HG03442 (cell line): ENCODE results near the gene ETHE1.
A peak's percentile ranks its signal among the peaks of the same experiment; 100 is the strongest.
"Not testable (repeated sequence)": the region's sequence is repeated elsewhere in the genome, so short reads cannot be mapped to it uniquely, and the experiment has no call there.

Experiments
- ATAC-seq: cut with Tn5 transposase; IDR thresholded peaks from one replicate; pipeline ENCODE4 v1.9.1; 2021; ENCODE audit warnings: mild to moderate bottlenecking, moderate library complexity; ENCODE audit not compliant: unreplicated experiment

The ETHE1 gene

DNA sequence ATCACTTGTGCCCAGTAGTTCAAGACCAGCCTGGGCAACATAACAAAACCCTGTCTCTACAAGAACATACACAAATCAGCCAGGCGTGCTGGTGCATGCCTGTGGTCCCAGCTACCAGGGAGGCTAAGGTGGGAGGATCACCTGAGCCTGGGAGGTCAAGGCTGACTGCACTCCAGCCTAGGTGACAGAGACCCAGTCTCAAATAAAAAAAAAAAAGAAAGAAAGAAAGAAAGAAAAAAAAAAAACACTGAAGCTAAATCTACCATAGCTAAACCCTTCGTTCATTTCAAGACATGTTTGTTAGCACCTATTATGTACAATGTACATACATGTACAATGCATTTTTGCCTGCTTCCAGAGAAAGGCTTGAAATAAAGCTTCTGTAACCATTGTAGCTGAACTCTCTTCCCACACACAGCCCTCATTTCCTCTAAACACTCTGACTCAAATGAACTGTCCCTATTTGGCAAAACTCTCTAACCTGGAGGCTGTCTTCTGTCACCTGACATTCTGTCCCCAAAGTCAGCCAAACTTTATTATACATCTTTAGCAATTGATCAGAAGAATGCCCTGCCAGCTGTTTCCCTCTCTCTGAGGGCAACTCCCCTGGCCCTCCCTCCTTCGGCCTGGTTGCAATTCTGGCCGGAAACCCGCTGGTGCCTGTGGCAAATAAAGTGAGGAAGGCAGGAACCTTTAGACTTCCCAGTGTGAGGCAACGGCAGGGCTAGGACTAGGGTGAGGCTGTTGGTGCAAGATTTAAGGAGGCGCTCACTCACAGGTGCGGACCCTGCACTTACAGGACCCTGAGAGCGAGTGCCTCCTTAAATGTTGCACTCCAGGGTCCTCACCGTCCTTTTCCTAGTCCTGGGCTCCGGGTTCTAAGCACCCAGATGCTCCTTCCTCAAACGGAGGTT is 1.8 kb downstream of the ETHE1 start:
- ATAC-seq, result no peak

DNA sequence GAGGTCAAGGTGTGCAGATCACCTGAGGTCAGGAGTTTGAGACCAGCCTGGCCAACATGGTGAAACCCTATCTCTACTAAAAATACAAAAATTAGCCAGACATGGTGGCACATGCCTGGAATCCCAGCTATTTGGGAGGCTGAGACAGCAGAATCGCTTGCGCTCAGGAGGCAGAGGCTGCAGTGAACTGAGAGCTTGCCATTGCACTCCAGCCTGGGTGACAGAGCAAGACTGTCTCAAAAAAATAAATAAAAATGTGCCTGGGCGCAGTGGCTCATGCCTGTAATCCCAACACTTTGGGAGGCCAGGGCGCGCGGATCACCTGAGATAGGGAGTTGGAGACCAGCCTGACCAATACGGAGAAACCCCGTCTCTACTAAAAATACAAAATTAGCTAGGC is 3.3 kb downstream of the ETHE1 start:
- ATAC-seq, result not testable (repeated sequence)

DNA sequence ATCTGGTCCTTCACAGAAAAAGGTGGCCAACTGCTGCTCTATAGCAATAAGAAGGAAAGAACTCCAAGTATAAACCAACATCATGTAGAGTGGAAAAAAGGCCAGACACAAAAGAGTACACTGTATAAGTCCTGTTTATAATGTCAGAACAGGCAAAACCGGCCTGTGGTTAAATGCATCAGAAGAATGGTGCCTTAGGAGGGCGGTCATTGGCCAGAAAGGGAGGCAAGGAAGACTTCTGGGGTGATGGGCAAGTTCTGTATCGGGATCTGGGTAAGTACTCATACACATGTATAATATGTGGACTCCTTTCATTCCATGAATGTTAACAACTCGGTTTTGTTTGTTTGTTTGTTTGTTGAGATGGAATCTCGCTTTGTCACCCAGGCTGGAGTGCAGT is 4.1 kb downstream of the ETHE1 start:
- ATAC-seq, result no peak

DNA sequence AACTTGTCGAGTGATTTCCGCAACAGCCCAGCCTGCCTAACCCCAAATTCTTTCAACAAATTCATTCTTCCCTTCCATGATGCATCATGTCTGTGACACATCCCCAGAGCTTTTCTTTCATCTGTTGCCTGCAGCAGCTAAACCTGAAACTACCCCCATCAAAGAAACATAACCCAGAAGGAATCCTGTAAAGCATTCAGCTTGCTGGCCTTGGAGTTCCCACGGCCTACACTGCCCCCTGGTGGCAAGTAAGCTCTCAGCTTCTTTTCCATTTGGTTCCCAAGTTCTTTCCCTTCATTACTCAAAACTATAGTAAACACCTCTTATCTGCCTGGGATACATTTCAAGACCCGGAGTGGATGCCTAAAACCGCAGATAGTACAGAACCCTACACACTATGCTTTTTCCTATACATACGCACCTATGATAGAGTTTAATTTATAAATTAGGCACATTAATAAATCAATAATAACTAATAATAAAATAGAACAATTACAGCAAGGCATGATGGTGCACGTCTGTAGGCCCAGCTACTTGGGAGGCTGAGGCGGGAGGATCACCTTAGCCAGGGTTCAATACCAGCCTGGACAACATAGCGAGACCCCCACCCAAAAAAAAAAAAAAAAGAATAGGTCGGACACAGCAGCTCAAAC is 7.4 kb downstream of the ETHE1 start:
- ATAC-seq, result no peak

DNA sequence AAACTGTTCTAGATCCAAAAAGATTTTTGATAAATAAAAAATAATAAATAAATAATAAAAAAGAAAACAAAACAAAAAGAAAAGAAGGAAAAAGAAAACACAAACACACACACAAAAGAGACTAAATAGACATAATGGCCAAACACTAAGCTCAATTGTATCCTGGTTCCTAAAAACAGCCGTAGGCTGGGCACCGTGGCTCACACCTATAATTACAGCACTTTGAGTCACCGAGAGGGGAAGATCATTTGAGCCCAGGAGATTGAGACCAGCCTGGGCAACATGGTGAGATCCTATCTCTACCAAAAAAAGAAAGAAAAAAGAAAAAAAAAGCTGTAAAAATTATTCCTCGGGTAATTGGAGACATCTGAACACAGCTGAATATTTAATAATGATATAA is 8.9 kb downstream of the ETHE1 start:
- ATAC-seq, result no peak

DNA sequence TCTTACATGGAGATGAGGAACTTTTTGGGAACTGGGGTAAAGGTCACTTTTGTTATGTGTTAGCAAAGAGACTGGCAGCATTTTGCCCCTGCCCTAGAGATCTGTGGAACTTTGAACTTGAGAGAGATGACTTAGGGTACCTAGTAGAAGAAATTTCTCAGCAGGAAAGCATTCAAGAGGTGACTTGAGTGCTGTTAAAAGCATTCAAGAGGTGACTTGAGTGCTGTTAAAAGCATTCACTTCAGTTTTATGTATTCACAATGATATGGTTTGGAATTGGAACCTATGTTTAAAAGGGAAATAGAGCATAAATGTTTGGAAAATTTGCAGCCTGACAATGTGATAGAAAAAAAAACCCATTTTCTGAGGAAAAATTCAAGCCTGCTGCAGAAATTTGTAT is 14.6 kb downstream of the ETHE1 start:
- not testable (repeated sequence) for ATAC-seq

DNA sequence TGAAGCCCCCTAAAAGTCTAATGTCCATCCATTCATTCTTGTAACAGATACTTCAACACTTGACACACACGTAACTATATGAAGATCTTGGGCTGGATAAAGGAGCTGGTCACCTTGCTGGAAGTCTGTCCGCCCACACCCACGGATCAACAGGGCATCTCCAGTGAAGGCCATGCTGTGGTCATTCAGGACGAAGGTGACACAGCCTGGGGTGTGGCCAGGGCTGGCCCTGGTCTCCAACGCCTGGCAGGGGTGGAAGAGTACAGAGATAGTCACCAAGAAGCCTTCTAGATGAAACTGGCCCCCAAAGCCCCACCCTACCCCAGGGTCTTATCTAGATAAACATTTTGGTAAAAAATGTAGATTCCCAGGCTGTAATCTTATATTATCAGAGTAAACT is 15.7 kb downstream of the ETHE1 start:
- no peak for ATAC-seq

DNA sequence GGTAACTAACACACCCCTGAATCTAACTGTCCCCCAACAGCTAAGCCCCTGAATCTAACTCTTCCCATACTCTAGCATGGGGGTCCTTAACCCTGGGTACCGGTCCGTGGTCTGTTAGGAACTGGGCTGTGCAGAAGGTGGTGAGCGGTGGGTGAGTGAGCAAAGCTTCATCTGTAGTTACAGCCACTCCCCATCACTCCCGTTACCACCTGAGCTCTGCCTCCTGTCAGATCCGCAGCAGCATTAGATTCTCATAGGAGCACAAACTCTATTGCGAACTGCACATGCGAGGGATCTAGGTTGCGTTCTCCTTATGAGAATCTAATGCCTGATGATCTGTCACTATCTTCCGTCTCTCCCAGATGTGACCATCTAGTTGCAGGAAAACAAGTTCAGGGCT is 16.3 kb downstream of the ETHE1 start:
- ATAC-seq, result no peak

DNA sequence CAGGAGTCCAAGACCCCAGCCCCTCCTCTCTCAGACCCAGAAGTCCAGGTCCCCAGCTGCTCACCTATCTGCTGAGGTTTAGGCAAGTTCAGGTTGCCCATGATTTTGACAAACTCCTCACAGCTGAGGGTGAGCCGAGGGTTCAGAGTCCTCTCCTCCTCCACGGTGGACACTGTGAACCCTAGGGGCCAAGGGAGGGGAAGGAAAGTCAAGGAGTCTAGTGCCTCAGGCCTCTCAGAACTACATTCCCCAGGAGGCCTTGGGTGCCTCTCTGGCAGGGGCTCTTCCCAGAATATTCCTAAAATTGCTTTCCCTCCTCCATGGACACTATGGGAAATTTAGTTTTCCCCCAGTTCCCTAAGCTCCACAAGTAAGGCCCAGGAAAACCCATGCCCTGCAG is 19.1 kb downstream of the ETHE1 start:
- ATAC-seq, result no peak

DNA sequence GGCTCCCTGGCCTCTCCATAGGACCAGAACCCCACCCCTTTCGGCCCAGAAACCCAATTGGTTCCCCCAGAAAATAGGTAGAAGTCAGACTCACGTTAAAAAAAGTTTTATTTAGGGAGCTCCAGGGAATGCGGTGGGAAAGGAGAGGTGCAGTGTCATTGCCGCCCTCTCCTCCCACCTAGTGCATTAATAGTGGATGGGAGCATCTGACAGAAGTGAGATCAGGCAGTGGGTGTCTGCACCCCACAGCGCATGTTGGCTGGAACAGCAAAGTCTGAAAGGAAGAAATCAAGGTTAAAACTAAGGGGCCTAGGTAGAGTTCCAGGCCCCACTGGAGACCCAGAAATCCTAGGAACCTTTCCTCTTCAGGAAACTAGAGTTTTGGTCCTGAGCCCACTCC is 20.4 kb downstream of the ETHE1 start:
- no peak for ATAC-seq

DNA sequence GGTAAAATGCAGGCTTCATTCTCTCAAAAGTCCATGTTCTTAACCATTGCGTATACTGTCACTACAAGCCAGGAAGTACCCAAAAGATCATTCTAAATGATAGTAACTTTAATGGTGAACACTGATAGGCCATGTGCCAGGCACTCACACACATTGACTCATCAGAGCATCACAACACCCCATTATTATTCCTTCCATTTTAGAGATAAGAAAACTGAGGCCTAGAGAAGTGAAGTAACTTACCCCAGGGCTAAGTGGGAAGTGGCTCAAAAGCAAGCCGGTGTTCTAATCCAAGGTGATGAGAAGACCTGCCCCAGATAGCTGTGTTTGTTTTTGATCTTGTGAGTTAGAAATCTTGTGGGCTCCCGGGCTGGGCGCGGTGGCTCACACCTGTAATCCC is 21.1 kb downstream of the ETHE1 start:
- no peak for ATAC-seq

DNA sequence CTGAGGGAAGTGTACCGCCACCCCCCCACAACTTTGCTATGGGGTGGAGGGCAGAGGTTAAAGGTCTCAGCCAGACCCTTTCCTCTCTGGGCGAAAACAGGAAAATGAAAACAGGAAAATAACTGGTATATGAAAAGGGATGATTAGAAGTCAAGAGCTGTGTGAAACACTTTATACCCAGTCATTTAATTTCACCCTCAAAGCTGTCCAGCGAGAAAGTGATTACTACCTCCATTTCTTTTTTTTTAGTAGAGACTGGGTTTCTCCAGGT is 21.9 kb downstream of the ETHE1 start:
- ATAC-seq, result no peak

DNA sequence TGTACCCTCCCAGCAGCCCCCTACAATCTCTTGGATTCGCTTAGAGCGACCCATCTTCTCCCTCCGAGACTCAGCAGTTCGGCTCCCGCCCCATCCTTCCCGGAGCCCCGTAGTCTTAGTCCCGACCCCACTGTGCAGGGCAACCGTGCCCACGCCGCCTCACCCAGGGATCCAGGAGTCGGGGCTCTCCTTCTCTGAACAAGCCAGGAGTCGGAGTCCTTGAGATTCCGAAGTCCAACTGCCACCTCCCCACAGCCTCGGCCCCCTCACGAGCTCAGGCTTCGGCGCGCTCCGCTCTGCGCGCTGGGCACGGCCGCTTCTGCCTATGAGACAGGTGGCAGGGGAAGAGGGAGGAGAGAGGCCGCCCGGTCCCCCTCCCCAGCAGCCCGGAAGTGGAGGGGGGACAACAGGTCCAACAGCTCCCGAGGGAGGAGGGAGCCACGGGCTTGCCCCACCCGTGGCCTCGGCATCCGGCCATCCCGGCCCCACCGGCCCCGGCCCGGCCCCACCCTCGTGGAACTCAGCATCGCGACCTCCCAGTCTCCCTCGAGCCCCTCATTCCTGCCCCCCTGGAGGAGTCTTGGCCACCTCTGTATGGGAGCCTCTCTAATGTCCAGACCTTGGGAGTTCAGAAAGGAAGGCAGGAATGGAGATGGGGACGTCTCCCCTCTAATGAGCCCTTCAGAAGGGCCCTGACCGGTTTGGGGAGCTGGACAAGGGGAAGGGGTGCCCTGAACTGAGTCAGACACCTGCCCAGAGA is 22.4 kb downstream of the ETHE1 start, which contains the start of gene PHLDB3:
Gene PHLDB3, minus strand, starts transcription at position 321 of the 760 bp plus-strand sequence. CDS start 628 bp downstream, outside the sequence.
- no peak for ATAC-seq

DNA sequence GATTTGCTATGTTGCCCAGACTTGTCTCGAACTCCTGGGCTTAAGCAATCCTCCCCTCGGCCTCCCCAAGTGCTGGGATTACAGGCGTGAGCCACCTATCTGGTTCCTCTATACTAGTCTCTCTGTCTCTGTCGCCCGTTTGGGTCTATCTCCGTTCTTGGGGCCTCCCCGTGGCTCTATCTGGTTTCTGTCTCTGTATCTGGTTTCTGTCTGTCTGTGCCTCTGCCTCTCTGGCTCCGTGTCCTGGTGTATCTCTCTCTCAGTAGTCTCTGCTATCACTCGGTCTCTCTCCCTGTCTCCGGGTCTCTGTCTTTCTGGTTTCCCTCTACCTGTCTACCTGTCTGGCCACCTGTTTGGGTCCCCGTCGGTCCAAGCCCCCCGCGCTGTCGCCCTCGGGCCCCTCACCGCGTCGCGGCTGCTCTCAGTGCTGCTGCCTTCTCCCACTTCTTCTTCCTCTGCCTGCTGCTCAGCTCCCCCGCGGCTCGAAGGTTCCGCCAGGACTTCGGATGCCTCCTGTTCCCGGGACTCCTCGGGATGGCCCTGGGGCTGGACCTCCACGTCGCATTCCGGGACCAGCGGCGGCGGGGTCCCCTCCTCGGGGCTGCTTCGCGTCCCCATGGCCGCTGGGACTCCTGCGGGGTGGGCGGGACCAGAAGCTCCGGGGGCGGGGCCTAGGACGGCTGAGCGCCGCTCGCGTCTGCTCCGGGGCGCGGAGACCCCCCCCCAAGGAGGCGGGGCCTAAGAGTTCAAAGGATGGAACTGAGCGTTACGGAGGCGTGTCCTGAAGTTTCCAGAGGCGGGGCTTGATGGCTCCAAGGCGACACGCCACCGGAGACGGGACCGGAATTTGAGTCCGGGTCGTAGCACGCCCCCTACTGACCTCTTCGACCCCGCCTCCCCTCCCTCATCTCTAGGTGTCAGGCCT is 23.2 kb downstream of the ETHE1 start:
- peak; percentile 85 for ATAC-seq

DNA sequence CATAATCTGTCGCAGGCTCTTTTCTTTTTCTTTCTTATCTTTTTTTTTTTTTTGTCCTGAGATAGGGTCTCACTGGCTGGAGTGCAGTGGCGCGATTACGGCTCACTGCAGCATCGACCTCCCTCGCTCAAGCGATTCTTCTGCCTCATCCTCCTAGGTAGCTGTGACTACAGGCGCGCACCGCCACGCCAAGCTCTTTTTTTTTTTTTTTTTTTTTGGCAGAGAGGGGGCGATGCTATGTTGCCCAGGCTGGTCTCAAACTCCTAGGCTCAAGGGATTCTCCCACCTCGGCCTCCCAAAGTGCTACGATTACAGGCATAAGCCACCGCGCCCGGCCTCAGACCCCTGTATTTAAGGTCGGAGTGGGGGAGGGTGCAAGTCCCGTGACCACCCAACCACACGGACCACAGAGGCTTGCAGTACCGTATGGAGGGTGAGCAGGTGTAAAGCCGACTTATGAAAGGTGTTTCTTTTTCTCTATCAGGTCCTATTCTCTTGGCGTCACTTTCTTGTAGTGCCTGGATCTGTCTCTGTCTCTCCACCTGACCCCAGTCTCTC is 24.5 kb downstream of the ETHE1 start:
- ATAC-seq, result no peak

DNA sequence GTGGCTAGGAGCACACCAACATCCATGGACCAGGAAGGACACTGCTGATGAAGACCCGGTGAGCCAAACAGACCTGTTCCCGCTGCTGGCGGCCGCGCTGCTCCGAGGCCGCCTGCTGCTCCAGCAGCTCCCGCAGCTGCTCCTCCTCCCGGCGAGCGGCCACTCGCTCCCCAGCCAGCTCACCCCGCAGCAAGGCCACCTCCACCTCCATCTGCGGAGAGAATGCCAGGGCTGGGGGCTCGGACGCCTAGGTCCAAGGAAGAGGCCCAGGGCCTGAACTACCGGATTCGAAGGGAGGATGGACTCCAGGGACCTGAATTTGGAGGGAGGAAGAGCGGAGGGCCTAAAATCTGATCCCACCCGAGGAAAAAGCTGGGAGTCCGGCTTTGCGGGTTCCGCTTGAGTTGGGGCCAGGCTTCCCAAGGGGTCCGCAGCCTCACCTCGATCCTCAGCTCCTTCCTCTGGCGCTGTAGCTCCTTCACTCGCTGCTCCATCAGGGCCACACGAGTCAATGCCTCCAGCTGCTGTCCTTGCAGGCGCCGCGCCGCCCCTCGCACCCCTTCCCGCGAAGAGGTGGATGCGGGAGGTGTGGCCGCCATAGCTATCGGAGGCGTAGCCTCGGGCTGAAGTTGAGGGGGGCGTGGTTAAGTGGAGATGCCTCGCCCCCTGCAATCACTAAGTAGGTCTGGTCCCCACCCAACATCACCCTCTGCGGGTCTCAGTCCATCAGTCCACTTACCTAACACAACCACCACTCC is 25.2 kb downstream of the ETHE1 start:
- ATAC-seq, result no peak

DNA sequence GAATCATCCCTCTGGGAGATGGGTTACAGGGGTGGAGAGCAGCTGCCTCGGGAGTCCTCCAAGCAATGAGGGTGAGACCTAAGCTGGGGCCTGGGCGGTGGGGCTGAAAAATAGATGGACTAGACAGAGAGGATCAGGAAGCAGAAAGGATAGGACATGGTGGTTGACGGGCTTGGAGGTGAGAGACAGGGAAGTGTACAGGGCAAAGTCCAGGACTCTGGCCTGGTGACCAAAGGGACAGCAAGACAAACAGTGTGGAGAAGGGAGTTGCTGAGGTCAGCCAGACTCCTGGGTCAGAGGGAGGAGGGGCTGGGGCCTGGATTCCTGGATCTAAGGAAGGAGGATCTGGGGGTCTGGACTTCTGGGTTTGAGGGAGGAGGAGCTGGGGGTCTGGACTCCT is 28.0 kb downstream of the ETHE1 start:
- no peak for ATAC-seq

DNA sequence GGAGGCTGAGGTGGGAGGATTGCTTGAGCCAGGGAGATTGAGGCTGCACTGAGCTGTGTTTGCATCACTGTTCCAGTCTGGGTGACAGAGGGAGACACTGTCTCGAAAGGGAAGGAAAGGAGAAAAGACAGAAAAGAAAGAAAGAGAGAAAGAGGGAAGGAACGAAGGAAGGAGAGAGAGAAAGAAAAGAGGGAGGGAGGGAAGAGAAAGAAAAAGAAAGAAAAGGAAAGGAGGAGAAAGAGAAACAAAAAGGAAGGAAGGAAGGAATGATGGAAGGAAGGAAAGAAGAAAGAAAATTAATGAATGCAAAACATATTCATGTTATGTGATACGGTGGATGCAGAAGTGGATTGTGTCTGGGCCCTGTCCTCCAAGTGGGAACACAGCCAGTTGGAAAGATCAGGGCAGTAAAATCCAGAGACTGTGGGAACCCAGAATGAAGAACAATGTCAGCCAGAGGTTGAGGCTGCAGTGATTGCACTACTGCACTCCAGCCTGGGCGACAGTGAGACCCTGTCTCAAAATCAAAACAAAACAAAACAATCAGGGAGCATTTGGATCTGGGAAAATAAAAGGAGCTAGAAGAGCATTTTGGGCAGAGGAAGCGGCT is 28.7 kb downstream of the ETHE1 start:
- no peak for ATAC-seq

DNA sequence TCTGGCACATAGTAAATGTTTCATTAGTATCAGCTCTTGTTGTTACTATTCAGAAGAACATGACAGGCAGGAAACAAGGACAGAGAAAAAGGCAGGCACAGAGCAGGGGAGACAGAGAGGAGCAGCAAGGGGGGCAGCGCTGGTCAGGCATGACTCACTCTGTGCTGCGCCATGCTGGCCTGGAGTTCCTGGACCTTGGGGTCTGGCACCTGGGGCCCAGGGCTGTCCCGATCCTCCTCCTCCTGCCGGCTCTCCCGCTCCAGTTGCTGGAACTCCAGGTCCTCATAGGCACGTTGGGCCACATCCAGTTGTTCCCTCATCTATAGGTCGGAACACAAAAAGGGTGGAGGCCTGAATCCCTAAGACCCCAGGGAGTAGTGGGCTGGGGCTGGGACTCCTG is 30.0 kb downstream of the ETHE1 start:
- ATAC-seq, result no peak
